ENCODE measurements around the gene GFER. TPM values are rescaled to one million over a fixed set of nuclear protein-coding genes. Genes with fewer than 3 reads are reported as not detected.
"Not testable (repeated sequence)": the region's sequence is repeated elsewhere in the genome, so short reads cannot be mapped to it uniquely, and the experiment has no call there.

The GFER gene
- 41.6 and 42.8 TPM in 2 replicates for total RNA-seq

GRCh38 chr16:1983544-1984346 lies at the start of gene GFER:
TSS of gene GFER (plus strand) at chr16:1984193. CDS start at chr16:1984219, 26 bp downstream.
- Mint-ChIP-seq H3K4me3 (peak within 1 kb of the TSS; percentile 87), H3K27ac (peak within 1 kb of the TSS; percentile 54), H3K9me3 (no peaks in the 10 kb centered on the region), H3K36me3 (ENCODE audit: low read depth) (peaks cover 18% of the 10 kb centered on the region), H3K4me1 (peaks cover 8% of the 10 kb centered on the region), H3K27me3 (peaks cover 28% of the 10 kb centered on the region)
- intact Hi-C loops (cut with micrococcal nuclease), result loop anchor here (1.0 kb wide), 1 partner anchor 9 kb away; no protein-coding TSS in a partner anchor
- peak; percentile 95 for DNase-seq

GRCh38 chr16:1936945-1937479 lies 47.0 kb upstream of the GFER start:
- peaks cover 14% of the 10 kb centered on the region for H3K36me3 Mint-ChIP-seq (ENCODE audit: low read depth)
- H3K27me3 Mint-ChIP-seq, result no peaks in the 10 kb centered on the region
- DNase-seq, result no peak
- H3K9me3 Mint-ChIP-seq, result no peaks in the 10 kb centered on the region
- H3K4me1 Mint-ChIP-seq, result peaks cover 6% of the 10 kb centered on the region
- no peak overlapping the region for H3K4me3 Mint-ChIP-seq
- no peak overlapping the region for H3K27ac Mint-ChIP-seq
- intact Hi-C loops (cut with micrococcal nuclease), result no loop called here

- Mint-ChIP-seq H3K4me3 (no peak overlapping the region), H3K36me3 (ENCODE audit: low read depth) (peaks cover 14% of the 10 kb centered on the region), H3K27me3 (no peaks in the 10 kb centered on the region), H3K4me1 (peaks cover 8% of the 10 kb centered on the region), H3K9me3 (no peaks in the 10 kb centered on the region), H3K27ac (no peak overlapping the region)
- intact Hi-C loops (cut with micrococcal nuclease), result no loop called here
- DNase-seq, result no peak
Observed at GRCh38 chr16:1938316-1938715, 45.7 kb upstream of the GFER start.

- DNase-seq, result no peak
- H3K4me3 Mint-ChIP-seq, result no peak overlapping the region
- peaks cover 14% of the 10 kb centered on the region for H3K36me3 Mint-ChIP-seq (ENCODE audit: low read depth)
- H3K27me3 Mint-ChIP-seq, result no peaks in the 10 kb centered on the region
- no peak overlapping the region for H3K27ac Mint-ChIP-seq
- intact Hi-C loops (cut with micrococcal nuclease), result no loop called here
- peaks cover 13% of the 10 kb centered on the region for H3K4me1 Mint-ChIP-seq
- no peaks in the 10 kb centered on the region for H3K9me3 Mint-ChIP-seq
Observed at GRCh38 chr16:1938910-1939309, 45.1 kb upstream of the GFER start.

- peaks cover 21% of the 10 kb centered on the region for H3K4me1 Mint-ChIP-seq
- not testable (repeated sequence) for H3K27ac Mint-ChIP-seq, DNase-seq, H3K4me3 Mint-ChIP-seq, H3K27me3 Mint-ChIP-seq, H3K9me3 Mint-ChIP-seq
- intact Hi-C loops (cut with micrococcal nuclease), result loop anchor here (5.0 kb wide), 2 partner anchors 83 to 168 kb away; partner anchors contain the start of genes EME2, MRPS34 and NME3
- peaks cover 14% of the 10 kb centered on the region for H3K36me3 Mint-ChIP-seq (ENCODE audit: low read depth)
Observed at GRCh38 chr16:1939833-1940232, 44.2 kb upstream of the GFER start.

GRCh38 chr16:1940273-1941161 lies 43.5 kb upstream of the GFER start:
- DNase-seq, result no peak
- intact Hi-C loops (cut with micrococcal nuclease), result loop anchor here (5.0 kb wide), 2 partner anchors 83 to 168 kb away; partner anchors contain the start of genes EME2, MRPS34 and NME3
- Mint-ChIP-seq H3K36me3 (ENCODE audit: low read depth) (peaks cover 14% of the 10 kb centered on the region), H3K27me3 (no peaks in the 10 kb centered on the region), H3K4me1 (peaks cover 21% of the 10 kb centered on the region), H3K4me3 (no peak overlapping the region), H3K27ac (no peak overlapping the region), H3K9me3 (no peaks in the 10 kb centered on the region)

GRCh38 chr16:1941162-1942046 lies 42.6 kb upstream of the GFER start:
- Mint-ChIP-seq H3K4me3 (peak overlapping the region; percentile 90), H3K27ac (peak overlapping the region; percentile 32), H3K36me3 (ENCODE audit: low read depth) (peaks cover 14% of the 10 kb centered on the region), H3K9me3 (no peaks in the 10 kb centered on the region), H3K27me3 (no peaks in the 10 kb centered on the region), H3K4me1 (peaks cover 21% of the 10 kb centered on the region)
- intact Hi-C loops (cut with micrococcal nuclease), result loop anchor here (5.0 kb wide), 2 partner anchors 84 to 169 kb away; partner anchors contain the start of genes EME2, MRPS34 and NME3
- DNase-seq, result no peak

GRCh38 chr16:1942047-1942809 lies 41.8 kb upstream of the GFER start:
- H3K27ac Mint-ChIP-seq, result peak overlapping the region; percentile 58
- intact Hi-C loops (cut with micrococcal nuclease), result loop anchor here (5.0 kb wide), 2 partner anchors 85 to 170 kb away; partner anchors contain the start of genes EME2, MRPS34 and NME3
- no peaks in the 10 kb centered on the region for H3K9me3 Mint-ChIP-seq
- no peaks in the 10 kb centered on the region for H3K27me3 Mint-ChIP-seq
- H3K36me3 Mint-ChIP-seq (ENCODE audit: low read depth), result peaks cover 12% of the 10 kb centered on the region
- peaks cover 21% of the 10 kb centered on the region for H3K4me1 Mint-ChIP-seq
- DNase-seq, result peak; percentile 69
- H3K4me3 Mint-ChIP-seq, result peak overlapping the region; percentile 90

GRCh38 chr16:1942810-1943726 lies 40.9 kb upstream of the GFER start, which contains the start of gene MSRB1:
TSS of gene MSRB1 (minus strand) at chr16:1943199. CDS start at chr16:1943156, 43 bp downstream.
- Mint-ChIP-seq H3K4me1 (peaks cover 21% of the 10 kb centered on the region), H3K9me3 (no peaks in the 10 kb centered on the region), H3K27ac (peak within 1 kb of the TSS; percentile 88), H3K4me3 (peak within 1 kb of the TSS; percentile 90), H3K27me3 (peaks cover 3% of the 10 kb centered on the region), H3K36me3 (ENCODE audit: low read depth) (peaks cover 11% of the 10 kb centered on the region)
- intact Hi-C loops (cut with micrococcal nuclease), result loop anchor here (1.0 to 5.0 kb wide), 5 partner anchors 14 to 171 kb away; partner anchors contain the start of genes EME2, MRPS34, NDUFB10 and NME3
- peak; percentile 100 for DNase-seq

- DNase-seq, result no peak
- peak overlapping the region; percentile 90 for H3K4me3 Mint-ChIP-seq
- H3K4me1 Mint-ChIP-seq, result peaks cover 21% of the 10 kb centered on the region
- intact Hi-C loops (cut with micrococcal nuclease), result loop anchor here (5.0 kb wide), 2 partner anchors 87 to 172 kb away; partner anchors contain the start of genes EME2, MRPS34 and NME3
- H3K36me3 Mint-ChIP-seq (ENCODE audit: low read depth), result peaks cover 1% of the 10 kb centered on the region
- no peak overlapping the region for H3K27ac Mint-ChIP-seq
- H3K27me3 Mint-ChIP-seq, result peaks cover 3% of the 10 kb centered on the region
- no peaks in the 10 kb centered on the region for H3K9me3 Mint-ChIP-seq
Observed at GRCh38 chr16:1944612-1945199, 39.3 kb upstream of the GFER start.

All from activated CD4-positive, alpha-beta T cell treated with anti-CD3 and anti-CD28 coated beads, Interleukin-2, amount 10 ng/mL, durations not matched to agents 24 days and 14 days (primary cell).